WERI-Rb-1 (cell line): ENCODE measurements around the gene PDGFC.

Experiments
- DNase-seq: peaks from one replicate; pipeline ENCODE4 v3.0.0-alpha.2; 2020
- H3K27ac ChIP-seq: fragments of 250-450 bp; sonication (Bioruptor Pico); 2 replicates; pipeline ENCODE4 v1.5.1; 2020; ENCODE audit warnings: mild to moderate bottlenecking, moderate library complexity
- H3K27me3 ChIP-seq: fragments of 250-450 bp; sonication (Bioruptor Pico); 2 replicates; pipeline ENCODE4 v1.5.1; 2021; ENCODE audit warnings: mild to moderate bottlenecking, low read depth, moderate library complexity; ENCODE audit not compliant: insufficient read depth, severe bottlenecking
- H3K36me3 ChIP-seq: fragments of 250-450 bp; sonication (Bioruptor Pico); 2 replicates; pipeline ENCODE4 v1.5.1; 2020; ENCODE audit warnings: mild to moderate bottlenecking, moderate library complexity
- H3K4me3 ChIP-seq: 2 replicates; pipeline ENCODE4 v1.5.1; 2011; ENCODE audit warnings: low read depth, mild to moderate bottlenecking, control low read depth, low read length
- H3K9me3 ChIP-seq: fragments of 250-450 bp; sonication (Bioruptor Pico); 2 replicates; pipeline ENCODE4 v1.5.1; 2021; ENCODE audit warnings: mild to moderate bottlenecking, moderate library complexity; ENCODE audit not compliant: severe bottlenecking
- CTCF ChIP-seq: IDR thresholded peaks from 2 replicates; pipeline ENCODE4 v1.5.1; 2011; ENCODE audit warnings: low read depth, mild to moderate bottlenecking, control low read depth, inconsistent platforms, low read length

The PDGFC gene

GRCh38 chr4:156956359-156956758, 15.2 kb downstream of the PDGFC start:
- Histone ChIP-seq H3K27ac (no peak overlapping the region), H3K27me3 (no peaks in the 10 kb centered on the region), H3K4me3 (no peak overlapping the region), H3K36me3 (no peaks in the 10 kb centered on the region), H3K9me3 (no peaks in the 10 kb centered on the region)
- TF ChIP-seq CTCF, result no peak
- DNase-seq, result no peak

GRCh38 chr4:156954587-156954986, 17.0 kb downstream of the PDGFC start:
- H3K9me3 ChIP-seq, result no peaks in the 10 kb centered on the region
- no peak overlapping the region for H3K27ac ChIP-seq
- TF ChIP-seq CTCF, result no peak

GRCh38 chr4:156953951-156954350, 17.6 kb downstream of the PDGFC start:
- DNase-seq, result no peak
- no peak for TF ChIP-seq CTCF
- H3K9me3 ChIP-seq, result no peaks in the 10 kb centered on the region
- H3K27ac ChIP-seq, result no peak overlapping the region
- H3K27me3 ChIP-seq, result no peaks in the 10 kb centered on the region
- no peak overlapping the region for H3K4me3 ChIP-seq
- no peaks in the 10 kb centered on the region for H3K36me3 ChIP-seq

More at GRCh38 chr4:156954587-156954986, 17.0 kb downstream of the PDGFC start:
- H3K27me3 ChIP-seq, result no peaks in the 10 kb centered on the region
- DNase-seq, result no peak
- H3K4me3 ChIP-seq, result no peak overlapping the region
- H3K36me3 ChIP-seq, result no peaks in the 10 kb centered on the region

GRCh38 chr4:156953001-156953400, 18.6 kb downstream of the PDGFC start:
- H3K4me3 ChIP-seq, result no peak overlapping the region
- no peaks in the 10 kb centered on the region for H3K9me3 ChIP-seq
- TF ChIP-seq CTCF, result no peak
- no peak for DNase-seq
- H3K36me3 ChIP-seq, result no peaks in the 10 kb centered on the region
- no peak overlapping the region for H3K27ac ChIP-seq
- H3K27me3 ChIP-seq, result no peaks in the 10 kb centered on the region

GRCh38 chr4:156952078-156952759, 19.4 kb downstream of the PDGFC start:
- Histone ChIP-seq H3K4me3 (no peak overlapping the region), H3K27ac (no peak overlapping the region), H3K27me3 (no peaks in the 10 kb centered on the region), H3K9me3 (no peaks in the 10 kb centered on the region), H3K36me3 (no peaks in the 10 kb centered on the region)
- no peak for TF ChIP-seq CTCF
- no peak for DNase-seq

- Histone ChIP-seq H3K9me3 (no peaks in the 10 kb centered on the region), H3K27me3 (no peaks in the 10 kb centered on the region), H3K4me3 (no peak overlapping the region), H3K27ac (no peak overlapping the region), H3K36me3 (no peaks in the 10 kb centered on the region)
- TF ChIP-seq CTCF, result no peak
- no peak for DNase-seq
These were observed 20.7 kb downstream of the PDGFC start for GRCh38 chr4:156950948-156951347.
